ENCODE results near the gene CKLF. TPM values are rescaled to one million over a fixed set of nuclear protein-coding genes. Genes with fewer than 3 reads are reported as not detected.

The CKLF gene
- total RNA-seq, 4 donors from 2014 or later = 5.8 to 8.5 (median 6.9) TPM

DNA sequence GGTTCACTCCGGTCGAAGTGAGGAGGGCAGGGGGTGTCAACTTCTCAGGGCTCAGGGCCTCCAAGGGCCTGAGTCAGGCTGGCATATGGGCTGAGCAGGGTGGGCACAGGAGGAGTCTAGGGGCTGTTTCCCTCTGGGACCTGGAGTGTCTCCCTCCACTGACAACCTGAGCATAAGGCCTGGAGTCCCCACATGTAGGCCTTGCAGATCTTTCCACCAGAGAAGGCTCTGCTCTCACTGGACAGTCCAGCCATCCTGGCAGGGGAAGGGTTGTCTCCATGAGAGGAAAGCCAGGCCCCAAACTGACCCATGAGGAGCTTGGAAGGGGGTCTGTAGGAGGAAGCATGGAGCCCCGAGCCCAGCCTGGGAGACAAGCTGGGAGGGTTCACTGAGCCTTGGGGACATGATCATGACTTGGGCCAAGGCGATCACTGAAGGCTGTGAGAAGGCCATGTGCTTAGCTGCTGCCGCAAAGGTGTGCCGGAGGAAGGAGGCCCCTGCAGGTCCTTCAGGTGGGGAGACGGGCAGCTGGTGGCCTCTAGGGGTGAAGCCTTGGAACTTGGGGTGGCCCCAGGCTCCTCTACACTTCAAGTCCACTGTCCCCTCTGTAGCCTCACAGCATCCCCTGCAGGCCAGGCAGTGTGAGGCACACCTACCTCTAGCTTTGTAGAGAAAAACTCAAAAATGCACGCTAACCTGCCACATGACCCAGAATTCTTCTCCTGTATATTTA lies 36.8 kb downstream of the CKLF start:
- H3K27me3 ChIP-seq = no peaks in the 10 kb centered on the region
- intact Hi-C loops (cut with DNase I; ENCODE audit: low total_unique reads) = loop anchor here (5.0 kb wide), 1 partner anchor 107 kb away; no protein-coding TSS in a partner anchor
- DNase-seq (no peak), ATAC-seq (no peak)
- in situ Hi-C loops (cut with MboI; ENCODE audit: low sequenced_read_pairs in 4 of 4) = no loop called here
- H3K4me1 ChIP-seq = no peaks in the 10 kb centered on the region
- no peak overlapping the region for H3K4me3 ChIP-seq
- no peak overlapping the region for H3K27ac ChIP-seq
- H3K36me3 ChIP-seq = no peaks in the 10 kb centered on the region
- TF ChIP-seq POLR2A (IDR thresholded peaks at IDR 0.05) = no peak
- TF ChIP-seq, protein P1, sequence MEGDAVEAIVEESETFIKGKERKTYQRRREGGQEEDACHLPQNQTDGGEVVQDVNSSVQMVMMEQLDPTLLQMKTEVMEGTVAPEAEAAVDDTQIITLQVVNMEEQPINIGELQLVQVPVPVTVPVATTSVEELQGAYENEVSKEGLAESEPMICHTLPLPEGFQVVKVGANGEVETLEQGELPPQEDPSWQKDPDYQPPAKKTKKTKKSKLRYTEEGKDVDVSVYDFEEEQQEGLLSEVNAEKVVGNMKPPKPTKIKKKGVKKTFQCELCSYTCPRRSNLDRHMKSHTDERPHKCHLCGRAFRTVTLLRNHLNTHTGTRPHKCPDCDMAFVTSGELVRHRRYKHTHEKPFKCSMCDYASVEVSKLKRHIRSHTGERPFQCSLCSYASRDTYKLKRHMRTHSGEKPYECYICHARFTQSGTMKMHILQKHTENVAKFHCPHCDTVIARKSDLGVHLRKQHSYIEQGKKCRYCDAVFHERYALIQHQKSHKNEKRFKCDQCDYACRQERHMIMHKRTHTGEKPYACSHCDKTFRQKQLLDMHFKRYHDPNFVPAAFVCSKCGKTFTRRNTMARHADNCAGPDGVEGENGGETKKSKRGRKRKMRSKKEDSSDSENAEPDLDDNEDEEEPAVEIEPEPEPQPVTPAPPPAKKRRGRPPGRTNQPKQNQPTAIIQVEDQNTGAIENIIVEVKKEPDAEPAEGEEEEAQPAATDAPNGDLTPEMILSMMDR (IDR thresholded peaks at IDR 0.05 in 4 of 5, conservative IDR thresholded peaks at IDR 0.05 in 1 of 5) = peak in 4 of 5 experiments; percentile 33 to 51 (median 44)
- H3K9me3 ChIP-seq = no peaks in the 10 kb centered on the region

DNA sequence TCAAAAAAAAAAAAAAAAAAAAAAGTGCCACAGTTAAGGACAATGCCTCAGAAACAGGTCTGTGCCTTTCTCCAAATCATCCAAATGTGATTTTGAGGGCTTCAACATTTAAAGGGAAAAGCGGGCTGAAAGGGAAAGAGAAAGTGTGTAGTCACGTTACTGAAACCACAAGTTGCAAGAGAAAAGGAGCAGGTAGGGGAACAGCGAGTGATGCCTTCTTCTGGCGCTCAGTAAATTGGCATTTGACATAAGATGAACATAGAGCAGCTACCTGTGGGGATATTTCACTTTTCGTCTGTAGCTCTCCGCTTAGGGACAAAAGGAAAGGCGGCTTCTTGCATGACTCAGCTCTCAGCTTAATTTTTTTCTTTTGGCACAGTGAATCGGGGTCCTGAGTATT lies 37.9 kb downstream of the CKLF start:
- H3K27me3 ChIP-seq = no peaks in the 10 kb centered on the region
- no peaks in the 10 kb centered on the region for H3K4me1 ChIP-seq
- in situ Hi-C loops (cut with MboI; ENCODE audit: low sequenced_read_pairs in 4 of 4) = loop anchor here in 2 of 4 donors (10.0 kb wide), 2 partner anchors 176 to 186 kb away; no protein-coding TSS in a partner anchor
- no peaks in the 10 kb centered on the region for H3K36me3 ChIP-seq
- intact Hi-C loops (cut with DNase I; ENCODE audit: low total_unique reads) = no loop called here
- DNase-seq (no peak), ATAC-seq (no peak)
- H3K27ac ChIP-seq = no peak overlapping the region
- no peaks in the 10 kb centered on the region for H3K9me3 ChIP-seq
- no peak overlapping the region for H3K4me3 ChIP-seq
- TF ChIP-seq, protein P1 (IDR thresholded peaks at IDR 0.05 in 4 of 5, conservative IDR thresholded peaks at IDR 0.05 in 1 of 5) = no peak
- TF ChIP-seq POLR2A (IDR thresholded peaks at IDR 0.05) = no peak

DNA sequence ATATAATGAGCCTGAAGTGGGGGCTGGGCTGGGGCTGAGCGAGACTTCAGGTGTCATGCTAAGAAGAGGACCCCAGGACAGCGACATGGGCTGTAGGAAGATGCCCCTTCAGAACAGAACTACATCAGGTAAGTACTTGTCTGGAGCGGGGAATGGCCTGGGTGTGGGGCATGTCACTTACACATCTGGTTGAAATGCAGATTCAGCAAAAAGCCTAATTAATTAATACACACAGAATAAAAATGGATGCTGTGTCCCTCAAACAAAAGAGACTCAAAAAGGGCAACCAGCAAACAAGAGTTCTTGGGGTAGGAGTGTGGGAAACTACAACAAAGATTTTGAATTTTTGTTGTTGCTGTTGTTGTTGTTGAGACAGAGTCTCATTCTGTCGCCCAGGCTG lies 38.6 kb downstream of the CKLF start:
- in situ Hi-C loops (cut with MboI; ENCODE audit: low sequenced_read_pairs in 4 of 4) = loop anchor here in 2 of 4 donors (10.0 kb wide), 2 partner anchors 176 to 186 kb away; no protein-coding TSS in a partner anchor
- H3K4me1 ChIP-seq = no peaks in the 10 kb centered on the region
- intact Hi-C loops (cut with DNase I; ENCODE audit: low total_unique reads) = no loop called here

DNA sequence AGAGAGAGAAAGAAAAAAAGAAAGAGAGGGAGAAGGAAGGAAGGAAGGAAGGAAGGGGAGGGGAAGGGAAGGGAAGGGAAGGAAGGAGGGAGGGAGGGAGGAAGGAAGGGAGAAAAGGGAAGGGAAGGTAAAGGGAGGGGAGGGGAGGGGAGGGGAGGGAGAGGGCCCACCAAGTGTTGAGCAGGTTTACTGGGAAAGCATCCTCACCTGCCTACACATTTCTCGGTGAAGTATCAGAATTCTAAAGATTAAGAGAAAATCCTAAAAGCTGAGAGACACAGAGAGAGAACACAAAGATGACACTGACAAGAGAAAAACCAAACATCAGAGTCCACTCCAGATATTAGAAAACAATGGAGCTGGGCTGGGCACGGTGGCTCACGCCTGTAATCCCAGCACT lies 39.9 kb downstream of the CKLF start:
- no peaks in the 10 kb centered on the region for H3K36me3 ChIP-seq
- no peak overlapping the region for H3K27ac ChIP-seq
- DNase-seq (no peak), ATAC-seq (no peak)
- TF ChIP-seq POLR2A (IDR thresholded peaks at IDR 0.05) = no peak
- TF ChIP-seq, protein P1 (IDR thresholded peaks at IDR 0.05 in 4 of 5, conservative IDR thresholded peaks at IDR 0.05 in 1 of 5) = no peak
- no peak overlapping the region for H3K4me3 ChIP-seq
- intact Hi-C loops (cut with DNase I; ENCODE audit: low total_unique reads) = no loop called here
- H3K27me3 ChIP-seq = no peaks in the 10 kb centered on the region
- H3K9me3 ChIP-seq = no peaks in the 10 kb centered on the region
- in situ Hi-C loops (cut with MboI; ENCODE audit: low sequenced_read_pairs in 4 of 4) = loop anchor here in 2 of 4 donors (10.0 kb wide), 2 partner anchors 177 to 187 kb away; no protein-coding TSS in a partner anchor
- H3K4me1 ChIP-seq = no peaks in the 10 kb centered on the region

More for the DNA sequence above, 38.6 kb downstream of the CKLF start:
- no peak overlapping the region for H3K27ac ChIP-seq
- TF ChIP-seq POLR2A (IDR thresholded peaks at IDR 0.05) = no peak
- TF ChIP-seq, protein P1 (IDR thresholded peaks at IDR 0.05 in 4 of 5, conservative IDR thresholded peaks at IDR 0.05 in 1 of 5) = no peak
- DNase-seq (no peak), ATAC-seq (no peak)
- H3K4me3 ChIP-seq = no peak overlapping the region
- no peaks in the 10 kb centered on the region for H3K27me3 ChIP-seq
- no peaks in the 10 kb centered on the region for H3K36me3 ChIP-seq
- H3K9me3 ChIP-seq = no peaks in the 10 kb centered on the region
